DND-41 (cell line): ENCODE results near the gene KRT72.

Experiments
- CTCF ChIP-seq: IDR thresholded peaks from 2 replicates; pipeline ENCODE4 v1.5.1; 2012; ENCODE audit warnings: borderline replicate concordance, low read length, moderate library complexity, mild to moderate bottlenecking; ENCODE audit not compliant: poor library complexity, severe bottlenecking; ENCODE audit errors: extremely low read depth
- EZH2 ChIP-seq: IDR thresholded peaks from 3 replicates; pipeline ENCODE4 v1.6.1; 2012; ENCODE audit warnings: borderline replicate concordance, low read depth, mild to moderate bottlenecking, moderate library complexity, low read length, inconsistent platforms; ENCODE audit not compliant: severe bottlenecking

DNA sequence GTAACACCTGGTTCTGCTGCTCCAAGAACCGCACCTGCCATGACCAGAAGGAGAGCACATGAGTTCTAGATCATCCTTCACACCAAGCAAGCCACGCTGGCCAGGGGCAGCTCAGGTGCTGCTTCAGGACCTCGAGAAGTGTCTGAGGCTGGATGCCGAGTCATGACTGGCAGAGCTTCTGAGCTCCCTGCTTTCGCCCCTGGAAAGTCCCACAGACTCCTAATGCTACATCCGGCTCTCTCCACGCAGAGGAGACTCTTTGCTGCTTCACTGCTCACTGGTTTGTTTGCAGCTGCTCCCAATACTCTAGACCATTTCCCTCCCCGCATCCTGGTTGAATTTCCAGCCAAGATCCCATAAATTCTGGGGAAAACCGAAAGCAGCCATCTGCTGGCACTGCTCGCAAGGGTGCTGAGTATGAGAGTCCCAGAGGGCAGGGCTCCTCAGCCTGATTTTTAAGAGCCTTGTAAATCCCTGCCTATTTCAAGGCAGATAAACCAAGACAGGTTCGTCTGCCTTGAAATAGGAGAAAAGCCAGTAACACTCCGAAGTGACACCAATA lies 49.3 kb upstream of the KRT72 start:
- TF ChIP-seq CTCF: no peak
- no peak for TF ChIP-seq EZH2
